ENCODE measurements around the gene CLCN7.
"Not testable (repeated sequence)": the region's sequence is repeated elsewhere in the genome, so short reads cannot be mapped to it uniquely, and the experiment has no call there.

CLCN7 gene

DNA sequence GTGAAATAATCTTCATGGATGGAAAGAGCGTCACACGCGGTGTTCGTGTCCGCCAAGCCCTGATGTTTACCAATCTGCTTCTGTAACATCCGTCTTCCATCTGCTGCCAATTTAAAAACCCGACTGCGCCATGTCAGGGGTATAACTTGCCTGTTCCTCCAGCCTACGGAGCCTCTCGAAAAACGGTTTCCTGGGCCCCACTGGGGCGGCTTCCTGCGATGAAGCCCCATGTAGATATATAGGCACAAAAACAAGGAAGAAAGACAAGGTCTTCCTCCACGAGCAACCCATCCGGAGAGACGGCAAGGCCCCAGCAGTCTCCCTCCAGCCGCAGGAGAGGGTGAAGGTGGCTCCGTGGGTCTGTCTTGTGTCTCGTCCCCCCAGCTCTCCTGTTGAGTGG, 13.8 kb upstream of the CLCN7 start, which contains the start of gene PTX4:
TSS of gene PTX4 (minus strand) at position 326 of the 400 bp plus-strand sequence. CDS start at position 291, 35 bp downstream.
- Histone ChIP-seq H3K36me3 (ENCODE audit: insufficient read depth, low read length) (no peaks in the 10 kb centered on the region), H3K4me3 (ENCODE audit: low read length) (no peak within 1 kb of the TSS), H3K9me3 (ENCODE audit: low read length) (no peaks in the 10 kb centered on the region), H3K27me3 (ENCODE audit: insufficient read depth, low read length) (no peaks in the 10 kb centered on the region), H2AFZ (ENCODE audit: low read depth, low read length) (no peak within 1 kb of the TSS), H3K4me1 (ENCODE audit: insufficient read depth, low read length) (peaks cover 6% of the 10 kb centered on the region)

DNA sequence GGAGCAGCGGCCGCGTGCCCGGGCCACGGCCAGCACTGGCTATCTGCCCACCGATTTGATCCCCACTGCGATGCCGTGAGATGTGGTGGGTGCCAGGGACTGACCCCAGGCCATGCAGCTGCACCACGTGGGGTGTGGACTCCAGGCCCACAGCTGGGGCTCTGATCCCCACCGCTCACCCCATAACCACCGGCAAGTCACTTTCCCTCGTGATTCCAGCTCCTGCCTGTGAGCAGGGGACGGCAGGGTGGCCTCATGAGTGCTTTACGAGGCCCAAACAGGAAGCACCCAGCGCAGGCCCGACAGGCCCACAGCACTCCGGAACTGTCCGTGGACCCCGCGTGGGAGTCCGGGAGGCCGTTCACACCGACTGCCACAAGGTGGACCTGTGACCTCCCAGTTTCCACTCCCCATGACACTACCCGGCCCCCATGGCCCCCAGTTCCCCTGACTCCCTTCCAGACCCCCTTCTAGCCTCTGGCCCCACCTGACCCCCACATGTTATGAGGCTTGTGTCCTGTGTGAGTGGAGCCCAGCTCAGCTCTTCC, 13.3 kb upstream of the CLCN7 start:
- Histone ChIP-seq H3K27me3 (ENCODE audit: insufficient read depth, low read length) (no peaks in the 10 kb centered on the region), H3K4me3 (ENCODE audit: low read length) (no peak overlapping the region), H3K36me3 (ENCODE audit: insufficient read depth, low read length) (no peaks in the 10 kb centered on the region)

DNA sequence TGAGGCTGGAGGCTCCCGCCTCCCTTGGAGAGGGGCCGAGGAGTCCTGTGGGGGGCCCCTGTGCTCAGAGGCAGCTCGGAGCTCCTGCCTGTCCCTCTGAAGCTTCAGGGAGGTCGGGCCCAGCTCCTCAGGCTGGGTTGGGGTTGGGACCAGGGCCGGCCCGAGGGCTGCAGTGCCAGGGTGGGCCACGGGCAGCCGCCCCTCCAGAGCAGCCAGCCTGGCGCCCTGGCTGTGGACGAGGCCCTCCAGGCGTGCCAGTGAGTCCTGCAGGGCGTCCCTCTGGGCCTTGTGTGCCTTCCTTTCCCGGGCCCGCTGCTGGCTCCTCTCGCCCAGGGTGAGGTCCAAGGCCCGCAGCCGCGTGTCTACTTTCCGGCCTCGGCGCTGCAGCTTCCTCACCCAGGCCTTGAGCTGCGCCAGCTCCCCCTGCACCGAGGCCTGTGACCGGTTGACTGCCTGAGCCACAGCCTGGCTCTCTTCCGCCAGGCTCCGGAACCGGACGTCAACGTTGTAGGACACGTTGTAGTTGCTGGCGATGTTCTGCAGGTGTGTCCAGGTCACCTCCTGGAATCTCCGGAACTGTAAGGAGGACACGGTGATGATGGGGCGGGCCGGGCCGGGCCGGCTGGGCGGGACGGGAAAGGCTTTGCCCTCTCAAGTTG, 12.7 kb upstream of the CLCN7 start:
- H3K4me3 ChIP-seq (ENCODE audit: low read length), result no peak overlapping the region
- no peaks in the 10 kb centered on the region for H3K9me3 ChIP-seq (ENCODE audit: low read length)
- no peak overlapping the region for H2AFZ ChIP-seq (ENCODE audit: low read depth, low read length)
- H3K4me1 ChIP-seq (ENCODE audit: insufficient read depth, low read length), result peaks cover 2% of the 10 kb centered on the region
- no peaks in the 10 kb centered on the region for H3K36me3 ChIP-seq (ENCODE audit: insufficient read depth, low read length)
- peaks cover under 1% of the 10 kb centered on the region for H3K27me3 ChIP-seq (ENCODE audit: insufficient read depth, low read length)

More for the DNA sequence above, 13.3 kb upstream of the CLCN7 start:
- no peak overlapping the region for H2AFZ ChIP-seq (ENCODE audit: low read depth, low read length)
- H3K4me1 ChIP-seq (ENCODE audit: insufficient read depth, low read length), result peaks cover 6% of the 10 kb centered on the region
- H3K9me3 ChIP-seq (ENCODE audit: low read length), result no peaks in the 10 kb centered on the region

DNA sequence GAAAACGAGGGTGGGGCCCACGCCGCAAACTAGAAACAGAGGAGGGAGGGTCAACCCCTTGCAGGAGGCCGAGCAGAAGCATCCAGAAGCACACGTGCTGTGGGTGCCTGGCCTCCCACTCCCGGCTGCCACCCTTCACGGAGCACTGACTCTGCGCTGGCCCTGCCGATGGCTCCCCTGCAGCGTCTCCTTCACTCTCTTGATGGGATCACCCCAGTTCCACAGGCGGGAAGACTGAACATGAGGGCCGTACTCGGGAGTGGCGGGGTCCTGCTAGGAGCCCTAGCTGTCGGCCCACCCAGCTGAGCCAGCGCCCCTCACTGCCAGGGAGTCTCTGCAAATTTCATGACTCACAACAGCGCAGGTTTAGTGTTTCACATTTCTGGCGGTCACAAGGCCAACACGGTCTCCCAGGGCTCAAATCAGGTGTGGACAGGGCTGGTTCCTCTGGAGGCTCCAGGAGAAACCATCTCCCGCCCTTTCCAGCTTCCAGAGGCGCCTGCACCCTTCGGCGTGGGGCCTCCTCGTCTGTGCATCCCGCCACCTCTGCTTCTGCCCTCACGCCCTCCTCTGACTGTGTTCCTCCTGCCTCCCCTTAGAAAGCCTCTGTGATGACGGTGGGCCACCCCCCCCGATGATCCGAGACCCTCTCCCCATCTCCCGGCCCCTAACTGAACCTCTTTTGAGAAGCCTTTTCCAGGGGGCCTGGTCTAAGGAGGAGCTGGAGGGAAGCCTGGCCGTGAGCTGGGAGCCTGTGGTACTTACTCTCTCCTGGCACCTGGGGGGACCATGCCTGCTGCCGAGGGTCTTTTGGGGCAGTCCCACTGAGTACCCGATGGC, 11.9 kb upstream of the CLCN7 start:
- Histone ChIP-seq H3K27me3 (ENCODE audit: insufficient read depth, low read length) (peaks cover 3% of the 10 kb centered on the region), H3K4me3 (ENCODE audit: low read length) (no peak overlapping the region), H2AFZ (ENCODE audit: low read depth, low read length) (no peak overlapping the region), H3K36me3 (ENCODE audit: insufficient read depth, low read length) (no peaks in the 10 kb centered on the region), H3K9me3 (ENCODE audit: low read length) (no peaks in the 10 kb centered on the region), H3K4me1 (ENCODE audit: insufficient read depth, low read length) (no peaks in the 10 kb centered on the region)

DNA sequence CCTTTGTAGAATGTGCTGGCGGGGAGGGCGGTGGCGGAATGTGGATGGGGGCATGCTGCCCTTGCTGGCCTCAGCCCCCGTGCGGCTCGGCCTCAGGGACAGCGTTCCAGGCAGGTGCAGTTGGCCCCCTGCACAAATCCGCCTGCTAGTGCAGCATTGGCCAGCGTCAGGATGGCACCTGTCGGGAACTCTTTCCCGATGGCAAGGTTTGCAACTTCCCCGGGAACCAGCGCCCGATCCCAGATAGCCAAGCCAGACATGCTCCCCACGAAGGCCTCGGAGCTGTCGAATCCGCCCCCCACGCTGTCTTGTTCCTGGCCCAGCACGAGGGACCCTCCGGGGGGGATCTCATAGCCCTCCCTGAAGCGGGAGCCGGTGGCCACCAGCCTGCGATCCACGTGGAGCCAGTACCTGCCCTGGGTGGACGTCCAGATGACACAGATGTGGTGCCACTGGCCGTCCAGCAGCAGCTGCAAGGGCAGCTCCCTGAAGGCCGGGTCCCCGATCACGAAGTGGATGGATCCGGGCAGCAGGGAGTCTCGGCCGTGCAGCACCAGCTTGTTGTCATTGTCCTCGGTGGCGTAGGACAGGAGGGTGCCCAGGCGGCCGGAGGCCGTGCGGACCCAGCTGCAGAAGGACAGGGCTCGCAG, 11.1 kb upstream of the CLCN7 start:
- no peaks in the 10 kb centered on the region for H3K4me1 ChIP-seq (ENCODE audit: insufficient read depth, low read length)

DNA sequence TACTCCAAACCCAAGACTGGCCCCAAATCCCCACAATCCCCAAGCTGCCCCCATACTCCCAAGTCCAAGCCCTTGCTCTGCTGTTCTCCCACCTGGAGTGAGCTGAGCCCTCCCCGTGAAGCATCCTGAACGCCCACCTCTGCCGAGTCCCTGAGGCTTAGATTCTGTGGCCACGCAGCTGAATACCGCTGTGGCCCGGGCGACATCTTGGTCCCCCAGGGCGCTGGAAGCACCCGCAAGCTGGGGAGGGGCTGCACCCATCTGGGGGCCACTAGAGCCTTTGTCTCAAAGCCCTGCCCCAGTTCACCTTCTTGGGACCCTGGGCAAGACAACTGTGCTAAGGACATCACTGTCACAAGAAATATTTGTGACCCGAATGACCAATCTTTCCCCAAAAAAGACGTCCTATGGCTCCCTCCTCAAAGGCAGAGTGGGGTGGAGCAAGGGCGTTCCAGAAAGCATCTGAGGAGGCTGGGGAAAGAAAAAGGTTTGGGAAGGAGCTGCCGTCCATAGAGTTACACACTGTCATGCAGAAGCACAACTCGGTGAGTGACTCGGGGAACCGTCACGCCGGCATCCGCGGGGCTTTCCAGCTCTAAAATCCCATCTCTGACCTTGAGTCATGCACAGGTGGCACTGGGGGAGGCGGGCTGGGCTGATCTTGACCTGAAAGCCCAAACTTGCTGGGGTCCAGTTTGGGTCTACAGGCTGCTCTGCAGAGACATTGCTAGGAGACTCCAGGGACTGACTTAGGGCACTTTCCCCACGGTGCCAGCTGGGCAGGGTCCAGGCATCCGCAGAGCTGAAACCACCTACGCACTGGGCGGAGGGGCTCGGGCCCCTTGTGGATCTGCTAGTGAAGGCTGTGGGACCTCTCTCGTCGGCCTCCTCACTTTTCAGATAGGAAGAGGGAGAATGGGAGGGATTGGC, 7.3 kb upstream of the CLCN7 start:
- H3K27me3 ChIP-seq (ENCODE audit: insufficient read depth, low read length), result peaks cover 3% of the 10 kb centered on the region
- no peaks in the 10 kb centered on the region for H3K9me3 ChIP-seq (ENCODE audit: low read length)
- H3K4me1 ChIP-seq (ENCODE audit: insufficient read depth, low read length), result no peaks in the 10 kb centered on the region
- no peak overlapping the region for H3K4me3 ChIP-seq (ENCODE audit: low read length)
- no peak overlapping the region for H2AFZ ChIP-seq (ENCODE audit: low read depth, low read length)
- no peaks in the 10 kb centered on the region for H3K36me3 ChIP-seq (ENCODE audit: insufficient read depth, low read length)

More for the DNA sequence above, 11.1 kb upstream of the CLCN7 start:
- no peaks in the 10 kb centered on the region for H3K36me3 ChIP-seq (ENCODE audit: insufficient read depth, low read length)
- no peak overlapping the region for H3K4me3 ChIP-seq (ENCODE audit: low read length)
- H3K9me3 ChIP-seq (ENCODE audit: low read length), result no peaks in the 10 kb centered on the region
- H3K27me3 ChIP-seq (ENCODE audit: insufficient read depth, low read length), result peaks cover 3% of the 10 kb centered on the region
- H2AFZ ChIP-seq (ENCODE audit: low read depth, low read length), result no peak overlapping the region

DNA sequence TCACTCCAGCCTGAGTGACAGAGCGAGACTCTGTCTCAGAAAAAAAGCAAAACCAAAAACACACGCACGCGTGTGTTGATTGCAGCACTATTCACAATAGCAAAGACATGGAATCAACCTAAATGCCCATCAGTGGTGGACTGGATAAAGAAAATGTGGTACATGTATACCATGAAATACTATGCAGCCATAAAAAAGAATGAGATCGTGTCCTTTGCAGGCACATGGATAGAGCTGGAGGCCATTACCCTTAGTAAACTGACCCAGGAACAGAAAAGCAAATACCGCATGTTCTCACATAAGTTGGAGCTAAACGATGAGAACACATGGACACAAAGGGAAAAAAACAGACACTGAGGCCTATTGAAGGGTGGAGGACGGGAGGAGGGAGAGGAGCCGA, 4.1 kb upstream of the CLCN7 start:
- H3K4me1 ChIP-seq (ENCODE audit: insufficient read depth, low read length); H2AFZ ChIP-seq (ENCODE audit: low read depth, low read length); H3K36me3 ChIP-seq (ENCODE audit: insufficient read depth, low read length); H3K9me3 ChIP-seq (ENCODE audit: low read length); H3K4me3 ChIP-seq (ENCODE audit: low read length); H3K27me3 ChIP-seq (ENCODE audit: insufficient read depth, low read length): not testable (repeated sequence)

DNA sequence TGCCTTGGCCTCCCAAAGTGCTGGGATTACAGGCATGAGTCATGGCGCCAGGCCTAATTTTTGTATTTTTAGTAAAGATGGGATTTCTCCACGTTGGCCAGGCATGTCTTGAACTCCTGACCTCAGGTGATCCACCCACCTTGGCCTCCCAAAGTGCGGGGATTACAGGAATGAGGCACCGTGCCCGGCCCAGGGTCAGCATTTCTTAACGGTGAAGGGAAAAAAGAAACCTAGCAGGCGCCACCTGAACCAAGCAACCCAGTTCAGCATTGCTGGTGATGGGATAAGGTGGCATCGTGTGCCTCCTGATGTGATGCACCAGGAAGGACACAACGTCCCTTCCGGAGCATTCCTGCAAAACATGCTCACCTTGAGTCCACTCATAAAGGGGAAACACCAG, 2.2 kb upstream of the CLCN7 start:
- H3K9me3 ChIP-seq (ENCODE audit: low read length), result no peaks in the 10 kb centered on the region
- no peak overlapping the region for H2AFZ ChIP-seq (ENCODE audit: low read depth, low read length)
- no peaks in the 10 kb centered on the region for H3K27me3 ChIP-seq (ENCODE audit: insufficient read depth, low read length)
- H3K4me3 ChIP-seq (ENCODE audit: low read length), result no peak overlapping the region
- H3K4me1 ChIP-seq (ENCODE audit: insufficient read depth, low read length), result peaks cover 12% of the 10 kb centered on the region
- no peaks in the 10 kb centered on the region for H3K36me3 ChIP-seq (ENCODE audit: insufficient read depth, low read length)

DNA sequence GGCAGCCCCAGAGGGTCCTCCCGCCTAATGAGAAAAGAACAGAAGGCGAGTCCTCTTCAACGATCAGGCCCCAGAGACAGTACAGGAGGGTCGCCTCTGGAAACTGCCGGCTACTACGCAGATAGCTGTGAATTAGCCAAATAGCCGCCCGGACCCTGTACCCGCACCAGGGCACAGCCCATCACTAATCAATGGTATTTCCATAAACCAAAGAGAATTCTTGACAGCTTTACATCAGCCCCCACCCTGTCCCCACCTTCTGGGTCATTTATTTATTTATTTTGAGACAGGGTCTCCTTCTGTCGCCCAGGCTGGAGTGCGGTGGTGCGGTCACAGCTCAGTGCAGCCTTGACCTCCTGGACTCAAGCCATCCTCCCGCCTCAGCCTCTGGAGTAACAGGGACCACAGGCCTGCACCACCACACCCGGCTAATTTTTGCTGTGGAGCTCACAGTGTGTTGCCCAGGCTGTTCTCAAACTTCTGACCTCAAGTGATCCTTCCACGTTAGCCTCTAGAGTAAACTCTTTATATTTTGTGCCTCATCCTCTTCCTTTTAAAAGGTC, 805 bp upstream of the CLCN7 start:
- Histone ChIP-seq H2AFZ (ENCODE audit: low read depth, low read length) (peak overlapping the region; percentile 95), H3K4me1 (ENCODE audit: insufficient read depth, low read length) (peaks cover 12% of the 10 kb centered on the region), H3K27me3 (ENCODE audit: insufficient read depth, low read length) (no peaks in the 10 kb centered on the region), H3K36me3 (ENCODE audit: insufficient read depth, low read length) (no peaks in the 10 kb centered on the region), H3K9me3 (ENCODE audit: low read length) (no peaks in the 10 kb centered on the region), H3K4me3 (ENCODE audit: low read length) (peak overlapping the region; percentile 89)

DNA sequence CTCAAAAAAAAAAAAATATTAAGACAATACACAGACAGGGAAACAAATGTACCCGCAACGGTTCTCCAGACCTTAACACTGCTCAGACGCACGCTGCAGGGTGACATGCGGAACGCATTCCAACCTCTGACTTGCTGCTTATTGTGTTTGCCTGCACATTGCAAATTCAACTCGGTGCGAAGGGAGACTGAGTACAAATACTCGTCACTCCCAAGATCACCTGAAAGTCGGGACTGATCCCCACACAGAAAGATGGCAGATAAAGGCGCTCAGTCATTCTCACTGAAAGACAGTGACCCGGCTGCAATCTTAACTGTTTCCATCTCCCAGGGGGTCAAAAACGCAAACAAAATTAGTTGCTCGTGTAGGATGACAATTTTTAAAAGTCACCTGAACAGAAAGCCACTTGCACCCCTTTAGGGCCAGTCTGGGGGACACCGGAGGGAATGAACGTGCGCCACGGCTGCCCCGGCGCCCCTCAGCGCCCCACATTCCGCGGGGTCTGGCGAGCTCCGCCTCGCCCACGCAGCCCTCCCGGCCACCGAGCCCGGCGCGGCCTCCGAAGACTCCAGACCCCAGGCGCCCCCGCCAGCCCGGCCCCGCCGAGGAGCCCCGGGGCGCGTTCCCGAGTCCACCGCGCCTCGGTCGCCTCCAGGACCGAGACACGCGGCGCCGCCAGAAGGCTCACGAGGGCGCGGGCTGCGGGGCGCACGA, 589 bp downstream of the CLCN7 start:
- Histone ChIP-seq H3K27me3 (ENCODE audit: insufficient read depth, low read length) (no peaks in the 10 kb centered on the region), H3K36me3 (ENCODE audit: insufficient read depth, low read length) (no peaks in the 10 kb centered on the region), H3K4me3 (ENCODE audit: low read length) (peak overlapping the region; percentile 89), H2AFZ (ENCODE audit: low read depth, low read length) (peak overlapping the region; percentile 95), H3K9me3 (ENCODE audit: low read length) (no peaks in the 10 kb centered on the region), H3K4me1 (ENCODE audit: insufficient read depth, low read length) (peaks cover 12% of the 10 kb centered on the region)

DNA sequence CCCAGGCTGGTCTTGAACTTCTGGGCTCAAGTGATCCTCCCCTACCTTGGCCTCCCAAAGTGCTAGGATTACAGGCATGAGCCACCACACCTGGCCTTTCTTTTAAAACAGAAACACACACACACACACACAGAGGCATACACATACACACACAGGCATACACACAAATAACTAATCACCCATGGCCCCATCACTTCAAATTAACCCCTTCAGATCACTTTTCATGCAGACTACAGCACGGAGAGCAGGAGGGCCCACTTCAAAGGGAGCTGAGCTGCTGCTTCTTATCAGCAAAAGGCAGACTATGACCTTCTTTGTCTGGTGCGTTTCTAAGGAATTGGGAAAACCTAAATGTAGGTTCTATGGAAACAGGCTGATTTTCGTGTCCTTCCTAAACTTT, 1.9 kb downstream of the CLCN7 start:
- no peaks in the 10 kb centered on the region for H3K27me3 ChIP-seq (ENCODE audit: insufficient read depth, low read length)
- no peak overlapping the region for H2AFZ ChIP-seq (ENCODE audit: low read depth, low read length)
- H3K36me3 ChIP-seq (ENCODE audit: insufficient read depth, low read length), result no peaks in the 10 kb centered on the region
- no peaks in the 10 kb centered on the region for H3K9me3 ChIP-seq (ENCODE audit: low read length)
- no peak overlapping the region for H3K4me3 ChIP-seq (ENCODE audit: low read length)
- H3K4me1 ChIP-seq (ENCODE audit: insufficient read depth, low read length), result peaks cover 12% of the 10 kb centered on the region

Measured in neuron (in vitro differentiated cells).